ENCODE data around the gene NCOA1. TPM values are rescaled to one million over a fixed set of nuclear protein-coding genes. Genes with fewer than 3 reads are reported as not detected.

Gene NCOA1
- total and polyA plus RNA-seq, 3 donors from 2014 or later, result 52.3 to 124 (median 109) TPM

DNA sequence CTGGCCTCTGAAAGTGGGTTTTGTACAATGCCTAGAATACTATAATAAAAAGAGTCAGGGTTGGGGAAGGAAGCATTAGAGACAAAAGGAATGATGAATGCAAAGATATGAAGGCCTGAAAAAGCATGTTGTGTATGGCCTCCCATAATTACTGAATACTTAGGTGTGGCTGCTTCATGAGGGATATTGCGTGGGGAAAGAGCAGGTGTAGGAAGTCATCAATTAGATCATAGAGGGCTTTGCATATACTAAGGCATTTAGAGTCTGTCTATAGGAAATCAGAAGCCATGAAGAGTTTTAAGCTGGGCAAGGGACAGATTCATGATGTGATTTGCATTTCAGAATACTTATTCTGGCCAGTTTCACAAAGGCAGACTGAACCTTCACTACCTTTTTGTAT, 48.2 kb downstream of the NCOA1 start:
- no peak for DNase-seq
- 92 to 96% methylated on average over 1 of the region's 1 CpG for WGBS, 2 donors
- Histone ChIP-seq H3K27ac (no peak overlapping the region), H3K4me3 (no peak overlapping the region), H3K9me3 (no peaks in the 10 kb centered on the region), H3K4me1 (no peaks in the 10 kb centered on the region), H3K36me3 (ENCODE audit: low read depth, missing control alignments) (no peaks in the 10 kb centered on the region), H3K27me3 (no peaks in the 10 kb centered on the region)
- intact Hi-C loops (cut with DNase I; ENCODE audit: low total_unique reads), result no loop called here
- no peak for TF ChIP-seq POLR2A (IDR thresholded peaks at IDR 0.05)
- no peak for TF ChIP-seq CTCF (IDR thresholded peaks at IDR 0.05)

GRCh38 chr2:24540011-24540477, 49.0 kb downstream of the NCOA1 start:
- H3K4me1 ChIP-seq, result no peaks in the 10 kb centered on the region
- 55 to 64% methylated on average over 2 of the region's 2 CpGs for whole genome bisulfite sequencing, 2 donors
- intact Hi-C loops (cut with DNase I; ENCODE audit: low total_unique reads), result no loop called here

GRCh38 chr2:24541621-24542020, 50.6 kb downstream of the NCOA1 start:
- H3K9me3 ChIP-seq, result no peaks in the 10 kb centered on the region
- no peak overlapping the region for H3K27ac ChIP-seq
- no peaks in the 10 kb centered on the region for H3K4me1 ChIP-seq
- H3K36me3 ChIP-seq (ENCODE audit: low read depth, missing control alignments), result no peaks in the 10 kb centered on the region
- no peak for DNase-seq
- TF ChIP-seq CTCF (IDR thresholded peaks at IDR 0.05), result no peak
- TF ChIP-seq POLR2A (IDR thresholded peaks at IDR 0.05), result no peak
- intact Hi-C loops (cut with DNase I; ENCODE audit: low total_unique reads), result no loop called here
- no peaks in the 10 kb centered on the region for H3K27me3 ChIP-seq
- H3K4me3 ChIP-seq, result no peak overlapping the region

More at GRCh38 chr2:24540011-24540477, 49.0 kb downstream of the NCOA1 start:
- DNase-seq, result no peak
- Histone ChIP-seq H3K27ac (no peak overlapping the region), H3K27me3 (no peaks in the 10 kb centered on the region), H3K36me3 (ENCODE audit: low read depth, missing control alignments) (no peaks in the 10 kb centered on the region), H3K4me3 (no peak overlapping the region), H3K9me3 (no peaks in the 10 kb centered on the region)
- no peak for TF ChIP-seq POLR2A (IDR thresholded peaks at IDR 0.05)
- TF ChIP-seq CTCF (IDR thresholded peaks at IDR 0.05), result no peak

- no peaks in the 10 kb centered on the region for H3K36me3 ChIP-seq (ENCODE audit: low read depth, missing control alignments)
- no peak overlapping the region for H3K4me3 ChIP-seq
- 97 to 99% methylated on average over 3 of the region's 3 CpGs for WGBS, 2 donors
- H3K9me3 ChIP-seq, result no peaks in the 10 kb centered on the region
- H3K27me3 ChIP-seq, result no peaks in the 10 kb centered on the region
- intact Hi-C loops (cut with DNase I; ENCODE audit: low total_unique reads), result no loop called here
- no peak for DNase-seq
- no peaks in the 10 kb centered on the region for H3K4me1 ChIP-seq
- no peak overlapping the region for H3K27ac ChIP-seq
- TF ChIP-seq POLR2A (IDR thresholded peaks at IDR 0.05) (no peak), CTCF (IDR thresholded peaks at IDR 0.05) (no peak)
Observed at GRCh38 chr2:24542269-24542872, 51.3 kb downstream of the NCOA1 start.

DNA sequence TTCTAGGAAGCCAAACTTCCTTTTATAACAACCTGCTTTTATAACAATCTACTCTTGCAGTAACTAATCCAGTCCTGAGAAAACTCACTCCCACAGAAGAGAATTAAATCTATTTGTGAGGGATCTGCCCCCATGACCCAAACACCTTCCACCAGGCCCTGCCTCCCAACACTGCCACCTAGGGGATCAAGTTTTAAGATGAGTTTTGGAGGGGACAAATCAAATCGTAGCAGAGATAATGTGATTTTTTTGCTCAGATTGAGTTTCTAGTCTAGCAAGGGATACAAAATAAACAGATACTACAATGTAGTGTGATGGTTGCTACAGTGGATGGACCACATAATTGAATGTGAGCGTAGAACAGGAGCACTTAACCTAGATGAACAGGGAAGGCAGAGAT, 52.2 kb downstream of the NCOA1 start:
- Histone ChIP-seq H3K4me1 (no peaks in the 10 kb centered on the region), H3K27me3 (no peaks in the 10 kb centered on the region), H3K36me3 (ENCODE audit: low read depth, missing control alignments) (no peaks in the 10 kb centered on the region), H3K9me3 (no peaks in the 10 kb centered on the region), H3K27ac (no peak overlapping the region), H3K4me3 (no peak overlapping the region)
- 71 to 95% methylated on average over 2 of the region's 2 CpGs for WGBS, 2 donors
- intact Hi-C loops (cut with DNase I; ENCODE audit: low total_unique reads), result no loop called here
- TF ChIP-seq CTCF (IDR thresholded peaks at IDR 0.05), result no peak
- no peak for TF ChIP-seq POLR2A (IDR thresholded peaks at IDR 0.05)
- no peak for DNase-seq

Measured in testis (tissue), 3 donors.